ENCODE measurements around the gene GLIPR1L1.

GLIPR1L1 gene

GRCh38 chr12:75317784-75318183 is 16.7 kb upstream of the GLIPR1L1 start:
- no peak for DNase-seq (ENCODE audit: low read depth)
- TF ChIP-seq CTCF (IDR thresholded peaks at IDR 0.05; ENCODE audit: control insufficient read depth, insufficient read depth, low read depth, low read length, missing control alignments): no peak

GRCh38 chr12:75322464-75322863 is 12.0 kb upstream of the GLIPR1L1 start:
- DNase-seq (ENCODE audit: low read depth): no peak
- TF ChIP-seq CTCF (IDR thresholded peaks at IDR 0.05; ENCODE audit: control insufficient read depth, insufficient read depth, low read depth, low read length, missing control alignments): no peak
- no peak overlapping the region for H3K4me3 ChIP-seq (ENCODE audit: control insufficient read depth, low read depth, low read length)

More at GRCh38 chr12:75317784-75318183, 16.7 kb upstream of the GLIPR1L1 start:
- H3K4me3 ChIP-seq (ENCODE audit: control insufficient read depth, low read depth, low read length): no peak overlapping the region

GRCh38 chr12:75323663-75324062 is 10.8 kb upstream of the GLIPR1L1 start:
- DNase-seq (ENCODE audit: low read depth): no peak
- no peak for TF ChIP-seq CTCF (IDR thresholded peaks at IDR 0.05; ENCODE audit: control insufficient read depth, insufficient read depth, low read depth, low read length, missing control alignments)
- H3K4me3 ChIP-seq (ENCODE audit: control insufficient read depth, low read depth, low read length): no peak overlapping the region

GRCh38 chr12:75327642-75328041 is 6.8 kb upstream of the GLIPR1L1 start:
- no peak for DNase-seq (ENCODE audit: low read depth)
- no peak overlapping the region for H3K4me3 ChIP-seq (ENCODE audit: control insufficient read depth, low read depth, low read length)
- no peak for TF ChIP-seq CTCF (IDR thresholded peaks at IDR 0.05; ENCODE audit: control insufficient read depth, insufficient read depth, low read depth, low read length, missing control alignments)

GRCh38 chr12:75329918-75330826 is 4.3 kb upstream of the GLIPR1L1 start, which contains the start of gene CAPS2:
Gene CAPS2, minus strand, starts transcription at chr12:75330324. Its CDS starts 3,826 bp downstream, at chr12:75326498.
- H3K4me3 ChIP-seq (ENCODE audit: control insufficient read depth, low read depth, low read length): peak within 1 kb of the TSS; percentile 91
- peak; percentile 41 for DNase-seq (ENCODE audit: low read depth)

GRCh38 chr12:75337905-75338304 is 3.4 kb downstream of the GLIPR1L1 start:
- H3K4me3 ChIP-seq (ENCODE audit: control insufficient read depth, low read depth, low read length): no peak overlapping the region
- no peak for DNase-seq (ENCODE audit: low read depth)
- no peak for TF ChIP-seq CTCF (IDR thresholded peaks at IDR 0.05; ENCODE audit: control insufficient read depth, insufficient read depth, low read depth, low read length, missing control alignments)

More at GRCh38 chr12:75329918-75330826, 4.3 kb upstream of the GLIPR1L1 start, which contains the start of gene CAPS2:
- TF ChIP-seq CTCF (IDR thresholded peaks at IDR 0.05; ENCODE audit: control insufficient read depth, insufficient read depth, low read depth, low read length, missing control alignments): no peak

Measured in AG09309 (cell line).